Adrenal gland (tissue), 19 donors: ENCODE results near the gene PIGBOS1. TPM values are rescaled to one million over a fixed set of nuclear protein-coding genes. Genes with fewer than 3 reads are reported as not detected.

Experiments
- DNase-seq, 7 donors: peaks; one replicate each; pipeline ENCODE4 v3.0.0-alpha.2; 2019 to 2020
- H3K27ac ChIP-seq, 5 donors: fragments of 200-600 bp; sonication (generic) in 4 of 5; 1 replicate in 3 of 5; 2 replicates in 2 of 5; pipeline versions ENCODE4 v1.5.1 to v1.8.0; 2016 to 2020; ENCODE audit warnings: mild to moderate bottlenecking in 1 of 5
- H3K27me3 ChIP-seq: fragments of 200-600 bp; 2 replicates; pipeline ENCODE4 v1.8.0; 2021
- H3K36me3 ChIP-seq, 2 donors: fragments of 200-600 bp; replicated peaks in 1 of 2; 1 replicate in 1 of 2; 2 replicates in 1 of 2; pipeline versions ENCODE4 v1.5.1 to v1.8.0; 2018 to 2022
- H3K4me1 ChIP-seq, 2 donors: fragments of 200-600 bp; replicated peaks in 1 of 2; 1 replicate in 1 of 2; 2 replicates in 1 of 2; pipeline versions ENCODE4 v1.5.1 to v1.8.0; 2018 to 2021
- H3K4me3 ChIP-seq, 4 donors: fragments of 200-600 bp; sonication (generic) in 3 of 4; one replicate each; pipeline ENCODE4 v1.5.1; 2016 to 2018
- H3K9me3 ChIP-seq, 3 donors: fragments of 200-600 bp; sonication (generic) in 1 of 3; replicated peaks in 1 of 3; 1 replicate in 2 of 3; 2 replicates in 1 of 3; pipeline versions ENCODE4 v1.5.1 to v1.8.0; 2016 to 2021
- CTCF ChIP-seq, 6 experiments: fragments of 450-650 bp in 4 of 6; fragments of 200-600 bp in 2 of 6; sonication (generic) in 1 of 6; IDR thresholded peaks; 1 replicate in 5 of 6; 2 replicates in 1 of 6; pipeline versions ENCODE4 v1.5.1 to v1.8.0; 2016 to 2021; ENCODE audit warnings: antibody characterized with exemption in 6 of 6, mild to moderate bottlenecking in 2 of 6, moderate library complexity in 1 of 6
- POLR2A ChIP-seq, 2 donors: fragments of 450-650 bp; IDR thresholded peaks; one replicate each; pipeline ENCODE4 v1.6.1; 2017; ENCODE audit warnings: antibody characterized with exemption in 2 of 2, mild to moderate bottlenecking in 2 of 2, moderate library complexity in 1 of 2
- WGBS, 4 donors: extraction: QIAGEN DNeasy Blood & Tissue Kit in 2 of 4; methylation state at CpG; one replicate each; pipeline versions ENCODE4 v1.1.5 to v1.1.7; 2013 to 2017; 5-methylcytosine and 5-hydroxymethylcytosine counted together
- intact Hi-C, 2 donors: fragments of 100-400 bp; cut with DNase I; formaldehyde crosslinking; loops; one replicate each; pipeline versions ENCODE4 v1.14.1 to v1.15.0; 2022 to 2023
- long read RNA-seq, 10 donors: library from polyadenylated mRNA in 3 of 10; unstranded in 2 of 10; stranded (forward) in 1 of 10; transcript quantifications; one replicate each; pipeline ENCODE4 v2.0.0 and lab custom pipeline, GENCODE V29; 2021 to 2026
- polyA plus RNA-seq, 3 donors: library from polyadenylated mRNA; stranded (reverse); fragments of 200-250 nt in 2 of 3; fragments of 350-450 nt in 1 of 3; fragmentation: Illumina TruSeq in 1 of 3; extraction: RNeasy Lipid Tissue Mini Kit (QIAGEN cat#74804) in 1 of 3; gene quantifications; one replicate each; pipeline ENCODE4 v1.2.3, GENCODE V29; 2013 to 2014
- total RNA-seq, 9 donors: library from RNA; depleted of rRNA in 4 of 9; stranded (reverse); fragments of >200 nt in 4 of 9; fragments of 120-200 nt in 1 of 9; fragmentation: NEBNext Ultra II Directional in 1 of 9; extraction: Animal tissue kit (Norgen Biotek cat#: 25700) in 1 of 9; gene quantifications; one replicate each; pipeline versions ENCODE4 v1.1.0 to v1.2.4, GENCODE V29; 2013 to 2023
- donor health status: healthy with polysubstance abuse.
- donor health status: Bipolar disorder and iron deficiency.
- donor health status: DM: yes; HTN: yes; CAD: no.
- donor health status: DM: no; HTN: no; CAD: no.
- donor health status: DM: no; HTN: no; CAD: no.
- donor health status: DM: yes; HTN: yes; CAD: no.

PIGBOS1 gene
- total RNA-seq (10 to 100 TPM; 11.1 to 22.0 (median 15.1) TPM), polyA plus RNA-seq (10 to 100 TPM; 14.5 to 21.6 (median 17.4) TPM)
- long read RNA-seq, donor 1, transcript PIGBOS1-203 (2 exons, 801 nt): major isoform, 7 of 15 reads
- long read RNA-seq, donor 1, partial matches to known transcripts: 0 of 15 reads
- long read RNA-seq, donor 1, other reads (novel, unspliced or antisense): 5 of 15 reads
- long read RNA-seq, donor 2, partial matches to known transcripts: 0 of 5 reads
- long read RNA-seq, donor 2, other reads (novel, unspliced or antisense): 0 of 5 reads
- long read RNA-seq, donor 3, partial matches to known transcripts: 0 of 4 reads
- long read RNA-seq, donor 3, other reads (novel, unspliced or antisense): 0 of 4 reads
- long read RNA-seq, donor 4, partial matches to known transcripts: 1 of 11 reads
- long read RNA-seq, donor 4, other reads (novel, unspliced or antisense): 2 of 11 reads
- long read RNA-seq, donor 5, partial matches to known transcripts: 0 of 19 reads
- long read RNA-seq, donor 5, other reads (novel, unspliced or antisense): 14 of 19 reads
- long read RNA-seq, donor 6, partial matches to known transcripts: 0 of 7 reads
- long read RNA-seq, donor 6, other reads (novel, unspliced or antisense): 3 of 7 reads
- long read RNA-seq, donor 7, partial matches to known transcripts: 0 of 3 reads
- long read RNA-seq, donor 7, other reads (novel, unspliced or antisense): 0 of 3 reads
- long read RNA-seq, donor 8, partial matches to known transcripts: 9 of 26 reads
- long read RNA-seq, donor 8, other reads (novel, unspliced or antisense): 10 of 26 reads
- long read RNA-seq, donor 9, partial matches to known transcripts: 7 of 14 reads
- long read RNA-seq, donor 9, other reads (novel, unspliced or antisense): 6 of 14 reads
- long read RNA-seq, donor 10, partial matches to known transcripts: 0 of 4 reads
- long read RNA-seq, donor 10, other reads (novel, unspliced or antisense): 0 of 4 reads

- peaks cover 0 to 2% of the 10 kb centered on the region in 2 donors for H3K36me3 ChIP-seq
- intact Hi-C loops: no loop called here
- TF ChIP-seq CTCF (IDR thresholded peaks at IDR 0.05) (peak in 3 of 6 experiments; percentile 18 to 25 (median 25)), POLR2A (IDR thresholded peaks at IDR 0.05) (peak in 1 of 2 donors; percentile 75)
- peak; percentile 83 to 93 (median 87) for DNase-seq
- no peaks in the 10 kb centered on the region for H3K27me3 ChIP-seq
- no peaks in the 10 kb centered on the region for H3K9me3 ChIP-seq
- 0 to 2% (median 1%) methylated on average over 30 to 49 of the region's 49 CpGs for WGBS, 4 donors
- H3K4me1 ChIP-seq: peaks cover 4 to 32% of the 10 kb centered on the region in 2 donors
- H3K4me3 ChIP-seq: peak within 1 kb of the TSS; percentile 44 to 95 (median 74)
- H3K27ac ChIP-seq: peak within 1 kb of the TSS; percentile 83 to 96 (median 90)
Observed at GRCh38 chr15:55318588-55319494, at the start of gene PIGBOS1, which contains the start of gene PIGB. PIGBOS1 (minus strand) TSS chr15:55319123; CDS start chr15:55317792, 1,331 bp downstream. PIGB (plus strand) TSS chr15:55319222; CDS start chr15:55319251, 29 bp downstream.

- no peak for DNase-seq
- TF ChIP-seq POLR2A (IDR thresholded peaks at IDR 0.05) (no peak), CTCF (IDR thresholded peaks at IDR 0.05) (no peak)
- Histone ChIP-seq H3K27ac (no peak overlapping the region), H3K4me3 (no peak overlapping the region), H3K36me3 (peaks cover 0 to 17% of the 10 kb centered on the region in 2 donors), H3K27me3 (no peaks in the 10 kb centered on the region), H3K9me3 (no peaks in the 10 kb centered on the region), H3K4me1 (no peaks in the 10 kb centered on the region)
- WGBS, 4 donors: 76 to 85% (median 81%) methylated on average over 1 of the region's 1 CpG
- intact Hi-C loops: no loop called here
Observed at GRCh38 chr15:55366981-55367380, 48.1 kb upstream of the PIGBOS1 start.

GRCh38 chr15:55362641-55363040 lies 43.7 kb upstream of the PIGBOS1 start:
- intact Hi-C loops: no loop called here
- no peak for DNase-seq
- Histone ChIP-seq H3K36me3 (peaks cover 0 to 15% of the 10 kb centered on the region in 2 donors), H3K4me1 (peaks cover 0 to 3% of the 10 kb centered on the region in 2 donors), H3K27me3 (no peaks in the 10 kb centered on the region), H3K9me3 (no peaks in the 10 kb centered on the region), H3K4me3 (no peak overlapping the region), H3K27ac (no peak overlapping the region)
- TF ChIP-seq CTCF (IDR thresholded peaks at IDR 0.05) (no peak), POLR2A (IDR thresholded peaks at IDR 0.05) (no peak)
- WGBS, 4 donors: 93 to 98% (median 97%) methylated on average over 2 of the region's 2 CpGs
